Epithelial cell of proximal tubule (primary cell): ENCODE measurements around the gene CCDC81. TPM values are rescaled to one million over a fixed set of nuclear protein-coding genes. Genes with fewer than 3 reads are reported as not detected.
A peak's percentile ranks its signal among the peaks of the same experiment; 100 is the strongest.
"Not testable (repeated sequence)": the region's sequence is repeated elsewhere in the genome, so short reads cannot be mapped to it uniquely, and the experiment has no call there.

Source experiments
- DNase-seq: peaks from one replicate; pipeline ENCODE4 v3.0.0-alpha.2; 2011; ENCODE audit warnings: low read depth
- H3K4me3 ChIP-seq: 2 replicates; pipeline ENCODE4 v1.5.1; 2011; ENCODE audit warnings: low read depth, mild to moderate bottlenecking, low read length
- total RNA-seq: library from RNA; depleted of rRNA; stranded (reverse); fragments of >200 nt; gene quantifications from 2 replicates; pipeline ENCODE4 v1.2.3, GENCODE V29; 2015
- TF ChIP-seq, protein P1 (sequence below): conservative IDR thresholded peaks from 2 replicates; pipeline ENCODE4 v1.5.1; 2012; ENCODE audit warnings: low read depth, mild to moderate bottlenecking, low read length

CCDC81 gene
- total RNA-seq: 0.81 TPM in 1 of 2 replicates, not detected in the other

GRCh38 chr11:86374586-86374985, at the start of gene CCDC81:
Gene CCDC81 (plus strand): TSS chr11:86374887. CDS start chr11:86375164, 277 bp downstream.
- peak within 1 kb of the TSS; percentile 32 for H3K4me3 ChIP-seq
- DNase-seq: no peak

GRCh38 chr11:86335131-86335767, 39.4 kb upstream of the CCDC81 start:
- no peak overlapping the region for H3K4me3 ChIP-seq
- DNase-seq: no peak
- TF ChIP-seq, protein P1, sequence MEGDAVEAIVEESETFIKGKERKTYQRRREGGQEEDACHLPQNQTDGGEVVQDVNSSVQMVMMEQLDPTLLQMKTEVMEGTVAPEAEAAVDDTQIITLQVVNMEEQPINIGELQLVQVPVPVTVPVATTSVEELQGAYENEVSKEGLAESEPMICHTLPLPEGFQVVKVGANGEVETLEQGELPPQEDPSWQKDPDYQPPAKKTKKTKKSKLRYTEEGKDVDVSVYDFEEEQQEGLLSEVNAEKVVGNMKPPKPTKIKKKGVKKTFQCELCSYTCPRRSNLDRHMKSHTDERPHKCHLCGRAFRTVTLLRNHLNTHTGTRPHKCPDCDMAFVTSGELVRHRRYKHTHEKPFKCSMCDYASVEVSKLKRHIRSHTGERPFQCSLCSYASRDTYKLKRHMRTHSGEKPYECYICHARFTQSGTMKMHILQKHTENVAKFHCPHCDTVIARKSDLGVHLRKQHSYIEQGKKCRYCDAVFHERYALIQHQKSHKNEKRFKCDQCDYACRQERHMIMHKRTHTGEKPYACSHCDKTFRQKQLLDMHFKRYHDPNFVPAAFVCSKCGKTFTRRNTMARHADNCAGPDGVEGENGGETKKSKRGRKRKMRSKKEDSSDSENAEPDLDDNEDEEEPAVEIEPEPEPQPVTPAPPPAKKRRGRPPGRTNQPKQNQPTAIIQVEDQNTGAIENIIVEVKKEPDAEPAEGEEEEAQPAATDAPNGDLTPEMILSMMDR: no peak

More at GRCh38 chr11:86374586-86374985, at the start of gene CCDC81:
- TF ChIP-seq, protein P1: no peak

DNA sequence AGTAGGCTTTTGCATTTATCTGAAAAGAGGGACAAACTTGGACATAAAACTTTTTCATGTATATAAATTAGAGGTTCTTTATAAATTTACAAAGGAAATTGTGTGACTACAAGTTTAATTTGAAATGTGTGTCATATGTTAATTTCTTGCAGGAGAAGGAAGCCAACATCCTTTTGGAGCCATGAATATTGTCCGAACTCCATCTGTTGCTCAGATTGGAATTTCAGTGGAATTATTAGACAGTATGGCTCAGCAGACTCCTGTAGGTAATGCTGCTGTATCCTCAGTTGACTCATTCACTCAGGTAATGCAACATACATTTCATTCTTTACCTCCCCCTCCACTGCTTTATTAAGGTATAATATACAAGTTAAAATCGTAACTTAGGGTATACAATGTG, 37.5 kb upstream of the CCDC81 start:
- TF ChIP-seq, protein P1: no peak
- no peak for DNase-seq
- H3K4me3 ChIP-seq: no peak overlapping the region

DNA sequence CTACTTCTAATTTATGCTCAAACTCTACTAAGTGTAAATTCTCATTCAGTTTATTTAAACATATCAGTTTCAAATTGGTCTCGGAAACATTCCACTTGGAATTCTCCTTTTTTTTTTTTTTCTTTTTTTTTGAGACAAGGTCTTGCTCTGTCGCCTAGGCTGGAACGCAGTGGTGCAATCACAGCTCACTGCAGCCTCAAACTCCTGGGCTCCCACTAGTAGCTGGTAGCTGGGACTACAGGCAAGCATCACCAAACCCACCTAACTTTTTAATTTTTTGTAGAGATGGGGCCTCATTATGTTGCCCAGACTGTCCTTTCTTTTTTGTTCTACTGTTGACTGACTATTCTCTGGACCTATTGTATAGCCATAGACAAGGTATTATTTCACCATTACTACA, 33.3 kb upstream of the CCDC81 start:
- TF ChIP-seq, protein P1: no peak
- no peak for DNase-seq
- no peak overlapping the region for H3K4me3 ChIP-seq

DNA sequence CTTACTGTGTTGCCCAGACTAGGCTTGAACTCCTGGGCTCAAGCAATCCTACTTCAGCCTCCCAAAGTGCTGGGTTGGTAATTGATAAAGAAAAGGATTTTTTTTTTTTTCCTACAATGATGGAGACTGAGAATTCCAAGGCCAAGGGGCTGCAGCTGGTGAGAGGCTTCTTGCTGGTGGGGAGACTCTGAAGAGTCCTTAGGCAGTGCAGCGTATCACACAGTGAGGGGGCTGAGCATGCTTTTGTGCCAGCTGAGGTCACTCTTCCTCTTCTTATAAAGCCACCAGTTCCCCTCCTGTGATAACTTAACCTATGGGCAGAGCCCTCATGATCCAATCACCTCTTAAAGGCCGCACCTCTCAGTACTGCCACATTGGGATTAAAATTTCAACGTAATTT, 28.2 kb upstream of the CCDC81 start:
- no peak overlapping the region for H3K4me3 ChIP-seq
- TF ChIP-seq, protein P1: no peak
- no peak for DNase-seq

DNA sequence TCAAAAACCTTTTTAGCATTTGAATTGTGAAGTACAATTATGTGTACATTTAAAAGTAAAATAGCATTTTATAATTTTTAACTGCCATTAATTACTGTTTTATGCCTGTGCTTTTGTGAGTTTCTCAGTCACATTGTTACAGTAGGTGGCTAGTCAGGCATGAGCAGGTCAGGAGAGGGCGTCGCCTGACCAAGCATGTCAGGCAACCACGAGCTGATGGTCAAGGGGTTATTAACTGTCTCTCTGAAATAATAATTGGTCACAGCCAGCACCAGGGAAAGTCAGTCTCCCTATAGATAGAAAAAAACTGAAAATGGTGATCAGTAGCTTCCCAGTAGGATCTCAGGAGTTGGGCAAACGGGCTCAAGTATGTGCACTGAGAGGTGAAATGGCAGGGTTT, 19.4 kb upstream of the CCDC81 start:
- TF ChIP-seq, protein P1: peak; percentile 21
- DNase-seq: no peak
- no peak overlapping the region for H3K4me3 ChIP-seq

DNA sequence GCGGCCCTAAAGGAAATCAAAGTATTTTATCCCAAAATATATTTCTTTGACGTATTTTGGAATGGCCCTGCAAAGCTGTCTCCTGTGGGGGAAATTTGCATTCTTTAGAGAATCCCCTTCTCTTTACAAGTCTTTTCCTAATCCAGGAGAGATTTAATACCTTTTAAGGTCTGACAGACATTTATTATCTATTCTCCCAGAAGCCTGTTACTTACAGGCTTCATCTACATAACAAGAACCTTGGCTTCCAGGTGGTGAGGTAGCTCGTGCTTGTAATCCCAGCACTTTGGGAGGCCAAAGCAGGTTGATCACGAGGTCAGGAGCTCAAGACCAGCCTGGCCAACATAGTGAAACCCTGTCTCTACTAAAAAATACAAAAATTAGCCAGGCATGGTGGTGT, 17.3 kb upstream of the CCDC81 start:
- DNase-seq: not testable (repeated sequence)

More for the DNA sequence above, 17.3 kb upstream of the CCDC81 start:
- H3K4me3 ChIP-seq: not testable (repeated sequence)
